ENCODE data around the gene VWA3A.
"Not testable (repeated sequence)": the region's sequence is repeated elsewhere in the genome, so short reads cannot be mapped to it uniquely, and the experiment has no call there.

VWA3A gene

DNA sequence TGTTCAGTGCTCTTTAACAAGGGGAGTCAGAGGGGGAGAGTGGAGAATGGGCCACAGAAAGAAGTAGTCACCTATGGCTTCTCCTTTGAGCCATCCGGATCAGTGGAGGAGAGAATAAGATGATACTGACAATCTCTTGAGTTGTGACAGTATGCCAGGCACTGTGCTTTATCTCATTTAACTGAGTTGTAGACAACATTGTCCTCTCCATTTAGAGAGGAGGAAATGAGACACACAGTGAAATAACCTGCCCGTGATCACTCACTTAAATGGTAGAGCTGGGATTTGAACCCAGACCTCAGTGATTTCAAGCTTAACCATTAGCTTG is 95.9 kb downstream of the VWA3A start:
- DNase-seq = no peak

DNA sequence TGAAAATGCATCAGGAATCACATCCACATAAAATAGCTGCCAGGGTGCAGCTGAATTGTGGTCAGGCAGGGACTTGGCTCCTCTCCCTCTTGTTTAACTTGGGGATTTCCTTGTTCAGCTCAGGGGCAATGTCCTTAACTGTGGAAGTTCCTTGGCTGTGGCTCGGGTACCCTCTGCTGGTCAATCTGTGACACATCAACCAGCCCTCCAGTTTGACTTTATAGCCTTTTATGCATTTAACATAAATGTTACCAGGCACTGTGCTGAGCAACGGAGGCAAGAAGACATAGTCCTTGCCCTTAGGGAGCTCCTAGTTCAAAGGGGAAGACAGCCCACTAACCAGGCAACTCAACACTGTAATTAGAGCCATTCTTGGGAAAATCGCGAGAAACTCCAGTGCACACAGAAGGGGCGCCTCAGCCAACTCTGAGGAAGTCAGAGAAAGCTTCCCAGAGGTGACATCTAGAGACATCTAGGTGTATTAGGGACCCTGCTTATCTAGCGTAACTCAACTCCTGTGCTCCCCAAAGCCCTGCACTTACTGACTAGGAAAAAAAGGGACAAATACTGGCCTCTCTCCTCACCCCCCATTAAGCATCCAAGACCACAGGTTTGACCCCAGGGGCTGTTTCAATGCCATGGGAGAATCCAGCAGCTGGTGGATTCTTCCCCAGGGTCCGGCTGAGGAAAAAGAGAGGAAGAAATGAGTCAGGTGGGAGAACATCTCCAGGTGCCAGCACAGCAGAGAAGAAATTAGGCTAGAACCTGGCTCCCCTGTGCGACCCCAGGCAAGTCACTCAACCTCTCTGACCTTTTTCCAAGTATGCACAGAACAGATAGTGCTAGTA is 96.5 kb downstream of the VWA3A start:
- DNase-seq = peak; percentile 63

DNA sequence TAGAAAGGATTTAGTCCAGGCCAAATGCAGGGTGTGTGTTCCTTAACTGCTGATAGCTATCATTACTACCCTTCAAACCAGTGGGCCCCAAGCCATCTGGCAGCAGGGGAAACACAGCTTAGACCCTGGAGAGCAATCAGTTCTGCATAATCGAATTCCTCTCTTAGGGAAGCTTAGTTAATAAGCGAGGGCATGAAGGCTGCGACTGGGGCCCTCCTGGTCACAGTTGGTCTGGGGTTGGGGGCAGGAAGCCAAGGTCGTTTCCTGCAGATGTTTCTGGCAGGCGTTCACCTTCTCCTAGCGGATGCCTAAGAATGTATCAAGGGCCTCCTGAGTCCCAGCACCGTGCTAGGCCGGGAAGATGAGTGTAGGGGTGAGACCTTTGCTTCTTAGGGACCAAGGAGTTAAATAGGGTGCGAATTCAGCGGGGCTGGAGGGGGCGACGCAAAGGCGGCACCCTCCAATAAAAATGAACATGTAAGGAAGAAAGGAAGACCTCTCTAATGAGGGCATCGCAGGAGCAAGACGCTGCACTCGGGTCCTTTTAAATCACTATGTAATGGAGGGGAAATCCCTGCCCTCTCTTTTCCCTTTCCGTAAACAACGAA is 97.2 kb downstream of the VWA3A start:
- no peak for DNase-seq

DNA sequence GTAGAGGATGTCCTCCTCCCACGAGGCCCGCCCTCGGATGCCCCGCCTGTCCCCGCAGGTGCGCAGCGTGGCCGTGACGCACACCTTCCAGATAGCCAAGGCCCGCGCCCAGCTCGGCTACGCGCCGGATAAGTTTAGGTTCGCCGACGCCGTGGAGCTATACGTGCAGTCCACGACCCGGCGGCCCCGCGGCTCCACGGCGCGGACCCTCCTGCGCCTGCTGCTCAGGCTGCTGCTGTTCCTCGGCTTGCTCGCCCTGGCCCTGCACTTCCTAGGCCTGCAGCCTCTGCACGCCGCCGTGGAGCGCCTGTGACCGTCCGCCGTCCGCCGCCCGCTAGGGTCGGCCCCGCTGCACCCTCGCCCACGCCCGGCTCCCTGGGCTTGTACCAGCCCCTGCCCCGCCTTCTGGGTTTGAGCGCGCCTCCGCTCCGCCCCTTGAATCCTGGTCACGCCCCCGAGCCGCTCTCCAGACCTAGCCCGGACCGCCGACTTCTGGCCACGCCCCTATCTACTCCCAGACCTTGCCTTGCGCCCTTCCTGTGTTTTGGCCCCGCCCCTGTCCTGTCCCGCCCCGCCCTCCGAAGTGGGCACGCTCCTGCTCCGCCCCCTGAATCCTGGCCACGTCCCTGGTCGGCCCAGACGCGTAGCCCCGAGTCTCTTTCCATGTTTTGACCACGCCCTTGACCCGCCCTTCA is 97.9 kb downstream of the VWA3A start:
- peak; percentile 92 for DNase-seq

DNA sequence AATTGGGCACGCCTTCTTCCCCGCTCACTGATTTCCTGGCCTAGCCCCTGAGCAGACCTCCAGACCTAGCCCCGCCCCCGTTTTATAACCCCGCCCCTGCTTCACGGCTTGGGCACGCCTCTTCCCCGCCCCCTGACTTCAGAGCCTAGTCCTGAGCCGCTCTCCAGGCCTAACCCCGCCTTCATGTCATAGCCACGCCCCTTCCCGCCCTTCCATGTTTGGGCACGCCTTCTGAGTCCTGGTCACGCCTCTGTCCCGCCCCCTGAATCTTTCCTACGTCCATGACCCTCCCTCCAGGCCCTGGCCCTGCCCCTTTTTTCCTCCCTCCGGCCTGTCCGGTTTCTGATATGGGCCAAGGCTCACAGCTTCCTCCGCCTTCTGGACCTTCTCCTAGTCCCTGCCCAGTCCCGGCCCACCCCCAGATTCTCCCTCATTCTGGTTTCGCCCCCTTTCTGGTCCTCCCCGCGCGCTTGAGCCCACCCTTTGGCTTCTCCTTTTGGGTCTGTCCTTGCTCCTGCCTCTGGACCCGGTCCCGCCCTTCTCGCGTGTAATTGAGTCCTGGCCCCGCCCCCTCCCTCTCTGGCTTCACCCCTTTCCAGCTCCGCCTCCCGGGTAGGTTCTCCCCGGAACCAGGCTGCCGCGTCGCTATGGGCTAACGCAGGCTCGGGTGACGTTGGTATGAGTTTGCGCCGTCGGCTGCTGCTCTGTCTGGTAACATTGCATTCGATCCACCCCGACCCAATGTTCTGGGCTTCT is 98.6 kb downstream of the VWA3A start:
- DNase-seq = peak; percentile 100

DNA sequence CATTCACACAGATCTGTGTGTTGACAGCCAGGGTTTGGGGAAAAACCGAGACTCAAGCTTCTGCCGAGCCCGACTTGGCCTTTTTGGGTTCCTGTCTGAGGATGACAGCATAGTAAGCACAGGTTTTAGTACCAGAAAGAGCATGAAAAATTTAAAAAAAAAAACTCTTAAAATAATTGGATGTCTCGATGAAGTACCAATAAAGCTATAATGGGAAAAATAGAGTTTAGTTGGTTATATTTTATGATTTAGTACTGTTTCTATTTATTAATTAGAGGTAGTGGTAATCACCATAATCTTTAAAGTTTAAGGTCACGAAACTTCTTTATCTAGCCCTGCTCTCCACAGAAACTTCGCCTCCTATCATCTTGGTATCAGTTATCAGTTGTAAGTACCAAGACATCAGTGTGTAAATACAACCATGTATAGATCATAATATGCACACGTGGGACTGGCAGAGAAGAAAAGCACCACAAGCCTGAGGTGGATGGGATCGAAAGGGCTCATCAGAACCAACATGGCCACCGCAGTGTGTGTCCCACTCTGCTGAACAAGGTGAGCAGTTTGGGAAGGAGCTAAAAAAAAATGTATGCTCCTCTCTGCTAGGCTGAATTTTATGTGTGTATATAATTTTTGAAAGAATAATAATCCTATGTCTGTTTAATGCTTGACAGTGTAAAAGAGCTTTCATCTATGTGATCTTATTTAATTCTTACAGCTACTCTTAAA is 99.4 kb downstream of the VWA3A start:
- peak; percentile 42 for DNase-seq

DNA sequence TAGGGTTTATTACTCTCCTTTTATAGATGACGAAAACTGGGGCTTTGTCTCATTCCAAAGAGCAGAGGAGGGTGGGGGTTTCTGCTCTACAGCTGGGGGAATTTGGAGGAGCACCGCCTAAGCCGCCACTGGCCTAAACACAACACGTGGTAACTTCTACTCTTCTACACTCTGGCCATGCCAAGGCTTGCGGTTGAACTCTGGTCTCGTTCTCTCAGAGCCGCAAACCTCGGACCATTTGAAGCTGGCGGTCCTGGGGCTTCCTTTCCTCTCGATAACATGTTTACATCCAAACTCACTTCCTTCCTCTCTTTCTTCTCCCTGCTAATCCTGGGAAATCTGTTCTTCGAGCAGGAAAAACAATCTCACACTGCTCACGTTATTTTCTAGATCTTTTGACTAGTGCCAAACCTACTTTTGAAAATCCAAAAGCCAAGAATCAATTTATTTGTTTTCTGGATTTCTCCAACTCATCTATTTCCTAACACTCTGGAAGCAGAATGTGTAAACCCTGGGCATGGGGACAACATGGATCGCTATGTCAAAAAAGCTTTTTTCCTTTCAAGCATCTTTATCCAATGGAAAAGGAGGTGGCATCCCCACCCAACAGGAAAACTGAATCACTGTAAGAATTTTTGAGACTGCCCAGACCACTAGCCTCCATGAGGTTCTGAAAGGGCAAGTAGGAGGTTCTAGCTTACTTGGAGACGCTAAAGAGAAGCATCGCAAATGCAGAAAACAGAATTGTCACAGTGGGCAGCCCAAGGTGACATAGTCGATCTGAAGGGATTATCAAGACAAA is 100.1 kb downstream of the VWA3A start:
- DNase-seq = peak; percentile 72

DNA sequence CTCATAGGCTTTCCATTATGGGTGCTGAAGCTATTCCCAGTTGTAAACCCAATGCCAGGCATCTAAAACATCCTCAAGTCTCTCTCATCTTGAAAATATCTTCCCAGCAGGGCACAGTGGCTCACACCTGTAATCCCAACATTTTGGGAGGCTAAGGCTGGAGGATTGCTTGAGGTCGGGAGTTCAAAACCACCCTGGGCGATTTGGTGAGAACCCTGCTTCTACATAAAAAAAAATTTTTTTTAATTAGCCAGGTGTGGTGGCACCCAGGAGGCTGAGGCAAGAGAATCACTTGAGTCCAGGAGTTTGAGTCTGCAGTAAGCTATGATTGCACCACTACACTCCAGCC is 100.7 kb downstream of the VWA3A start:
- no peak for DNase-seq

DNA sequence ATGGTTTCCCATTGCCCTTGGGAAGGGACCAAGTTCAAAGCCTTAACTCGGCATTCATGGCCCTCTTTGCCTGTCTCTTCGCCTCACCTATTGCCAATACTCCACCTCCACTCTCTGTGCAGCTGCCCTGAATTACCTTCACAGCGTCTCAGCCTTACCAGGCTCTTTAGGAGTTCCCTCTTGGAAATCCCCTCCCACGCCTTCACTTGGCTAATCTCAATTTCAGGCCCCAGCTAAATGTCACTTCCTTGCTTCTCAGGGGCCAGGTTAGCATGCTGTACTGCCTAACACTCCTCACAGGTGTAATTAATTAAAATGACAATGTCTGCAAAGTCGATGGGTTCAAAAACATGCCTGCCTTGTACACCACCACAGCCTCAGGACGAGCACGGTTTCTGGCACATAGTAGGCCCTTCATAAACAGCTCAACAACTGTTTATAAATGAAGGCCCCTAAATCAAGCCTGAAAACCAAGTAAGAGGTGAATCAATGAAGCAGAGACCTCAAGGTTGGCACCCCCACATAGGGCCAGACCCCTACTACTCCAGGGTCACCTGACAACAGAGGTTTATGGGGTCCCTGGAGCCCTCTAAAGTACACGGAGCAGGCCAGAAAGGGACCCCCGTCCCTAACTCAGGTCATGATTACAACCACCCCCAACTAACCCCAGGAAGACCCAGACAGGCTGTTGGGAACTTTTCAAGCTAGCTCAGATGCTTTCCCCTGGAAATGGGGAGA is 102.5 kb downstream of the VWA3A start:
- DNase-seq = no peak

DNA sequence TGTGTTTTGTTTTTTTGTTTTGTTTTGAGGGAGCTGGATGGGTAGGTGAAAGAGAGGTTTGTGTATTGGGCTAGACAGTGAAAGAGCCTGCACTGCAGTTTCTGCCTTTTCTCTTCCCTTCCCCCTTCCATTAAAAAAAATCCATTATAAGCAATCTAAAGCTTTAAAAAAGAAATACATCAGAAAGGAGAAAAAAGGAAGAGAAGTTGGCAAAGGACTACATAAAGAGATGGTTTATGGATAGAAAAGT is 103.0 kb downstream of the VWA3A start:
- DNase-seq = no peak

DNA sequence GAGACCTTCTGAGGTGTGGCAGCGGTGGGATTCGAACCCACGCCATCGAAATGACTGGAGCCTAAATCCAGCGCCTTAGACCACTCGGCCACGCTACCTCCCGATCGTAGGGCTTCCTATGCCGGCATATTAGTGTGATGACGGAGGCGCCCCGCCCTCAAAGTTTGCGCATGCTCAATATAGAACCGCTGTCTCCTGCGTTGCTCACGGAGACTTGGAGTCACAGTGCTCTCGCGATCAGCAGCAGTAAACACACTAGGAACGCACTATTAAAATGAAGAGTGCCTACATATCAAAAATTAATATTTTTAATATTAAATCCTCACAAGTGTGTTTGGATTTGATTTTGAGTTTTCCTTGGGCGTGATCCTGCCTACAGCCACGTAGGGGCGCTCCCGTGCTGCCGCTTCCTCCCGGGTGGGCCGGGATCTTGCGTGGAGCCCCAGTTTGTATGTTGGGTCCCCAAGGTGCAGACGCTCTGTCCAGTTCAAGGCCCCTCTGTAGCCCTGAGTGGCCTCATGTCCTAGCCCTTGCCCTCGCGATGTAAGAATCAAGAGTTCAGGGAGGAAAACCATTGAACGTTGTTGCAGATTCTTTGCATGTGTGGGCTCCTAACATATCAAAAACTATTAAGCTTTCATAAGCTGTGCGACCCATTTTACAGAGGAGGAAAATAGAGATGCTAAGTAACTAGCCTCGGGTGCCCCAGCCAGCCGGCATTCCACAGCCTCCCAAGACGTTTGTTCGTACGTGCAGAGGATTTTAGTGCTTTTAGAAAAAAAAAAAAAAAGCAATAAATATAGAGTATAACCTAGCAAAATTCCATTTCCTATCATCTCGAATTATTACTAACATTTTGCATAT is 103.6 kb downstream of the VWA3A start:
- peak; percentile 95 for DNase-seq

DNA sequence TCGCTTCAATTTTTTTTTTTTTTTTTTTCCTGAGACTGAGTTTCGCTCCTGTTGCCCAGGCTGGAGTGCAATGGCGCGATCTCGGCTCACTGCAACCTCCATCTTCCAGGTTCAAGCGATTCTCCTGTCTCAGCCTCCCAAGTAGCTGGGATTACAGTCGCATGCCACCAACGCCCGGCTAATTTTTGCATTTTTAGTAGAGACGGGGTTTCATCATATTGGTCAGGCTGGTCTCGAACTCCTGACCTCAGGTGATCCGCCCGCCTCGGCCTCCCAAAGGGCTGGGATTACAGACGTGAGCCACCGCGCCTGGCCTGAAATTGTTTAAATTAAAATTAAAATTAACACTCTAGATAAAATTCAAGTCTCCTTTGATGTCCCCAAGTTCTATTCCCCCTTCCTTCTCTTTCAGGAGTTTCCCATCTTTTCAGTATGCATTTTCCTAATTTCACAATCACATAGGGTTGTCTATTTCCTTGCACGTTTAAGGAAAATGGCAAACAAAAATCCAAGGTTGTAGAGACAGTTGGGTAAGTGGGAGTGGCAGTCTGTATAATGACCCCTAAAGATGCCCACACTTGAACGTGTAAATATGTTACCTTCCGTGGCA is 104.3 kb downstream of the VWA3A start:
- not testable (repeated sequence) for DNase-seq

DNA sequence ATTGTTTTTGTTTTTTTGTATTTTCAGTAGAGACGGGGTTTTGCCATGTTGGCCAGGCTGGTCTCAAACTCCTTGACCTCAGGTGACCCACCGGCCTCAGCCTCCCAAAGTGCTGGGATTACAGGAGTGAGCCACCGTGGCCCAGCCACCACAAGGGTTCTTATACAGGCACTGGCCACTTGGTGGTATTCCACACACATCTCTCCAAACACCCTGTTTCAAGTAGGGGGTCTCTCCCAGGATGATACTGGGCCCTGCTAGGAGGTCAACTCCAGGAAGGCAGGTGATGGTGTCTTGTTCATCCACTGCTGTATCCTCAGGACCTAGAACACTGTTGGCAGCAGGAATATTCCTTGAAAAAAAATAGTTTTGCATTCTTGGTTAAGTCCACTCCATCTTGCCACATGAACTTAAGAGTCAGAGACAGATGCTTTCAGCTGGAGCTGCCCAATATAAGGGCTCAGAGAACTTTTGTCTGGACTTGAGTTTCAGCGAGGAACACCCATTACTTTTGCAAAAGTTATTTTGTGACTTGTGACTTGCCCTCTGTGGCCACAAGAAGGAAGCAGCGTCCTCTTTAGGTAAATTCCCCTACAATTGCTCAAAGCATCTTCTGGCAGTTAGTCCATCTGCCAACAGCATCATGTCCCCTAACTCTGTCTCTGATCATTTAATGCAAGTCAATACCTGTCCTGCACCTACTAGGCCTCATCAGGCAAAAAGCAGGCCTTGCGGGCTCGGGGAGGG is 106.4 kb downstream of the VWA3A start:
- DNase-seq = no peak

DNA sequence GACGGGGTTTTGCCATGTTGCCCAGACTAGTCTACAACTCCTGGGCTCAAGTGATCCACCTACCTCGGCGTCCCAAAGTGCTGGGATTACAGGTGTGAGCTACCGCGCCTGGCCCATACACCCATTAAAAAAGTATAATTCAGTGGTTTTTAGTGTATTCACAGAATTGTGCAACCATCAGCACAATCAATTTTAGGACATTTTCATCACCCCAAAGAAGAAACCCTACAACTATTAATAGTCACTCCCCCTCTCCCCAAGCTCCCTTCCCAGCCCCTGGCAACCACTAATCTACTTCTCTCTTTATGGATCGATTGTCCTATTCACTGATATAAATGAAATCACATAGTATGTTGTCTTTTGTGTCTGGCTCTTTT is 109.9 kb downstream of the VWA3A start:
- DNase-seq = no peak

DNA sequence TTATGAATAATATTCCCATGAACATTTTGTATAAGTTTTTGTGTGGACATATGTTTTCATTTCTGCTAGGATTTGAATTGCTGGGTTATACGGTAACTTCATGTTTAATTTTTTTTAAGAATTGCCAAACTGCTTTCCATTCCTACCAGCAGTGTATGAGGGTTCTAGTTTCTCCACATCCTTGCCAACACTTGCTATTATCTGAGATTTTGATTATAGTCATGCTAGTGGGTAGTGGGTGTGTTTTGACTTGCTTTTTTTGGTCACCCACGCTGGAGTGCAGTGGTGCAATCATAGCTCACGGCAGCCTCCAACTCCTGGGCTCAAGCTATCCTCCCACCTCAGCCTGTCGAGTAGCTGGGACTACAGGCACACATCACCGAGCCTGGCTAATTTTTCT is 110.8 kb downstream of the VWA3A start:
- no peak for DNase-seq

DNA sequence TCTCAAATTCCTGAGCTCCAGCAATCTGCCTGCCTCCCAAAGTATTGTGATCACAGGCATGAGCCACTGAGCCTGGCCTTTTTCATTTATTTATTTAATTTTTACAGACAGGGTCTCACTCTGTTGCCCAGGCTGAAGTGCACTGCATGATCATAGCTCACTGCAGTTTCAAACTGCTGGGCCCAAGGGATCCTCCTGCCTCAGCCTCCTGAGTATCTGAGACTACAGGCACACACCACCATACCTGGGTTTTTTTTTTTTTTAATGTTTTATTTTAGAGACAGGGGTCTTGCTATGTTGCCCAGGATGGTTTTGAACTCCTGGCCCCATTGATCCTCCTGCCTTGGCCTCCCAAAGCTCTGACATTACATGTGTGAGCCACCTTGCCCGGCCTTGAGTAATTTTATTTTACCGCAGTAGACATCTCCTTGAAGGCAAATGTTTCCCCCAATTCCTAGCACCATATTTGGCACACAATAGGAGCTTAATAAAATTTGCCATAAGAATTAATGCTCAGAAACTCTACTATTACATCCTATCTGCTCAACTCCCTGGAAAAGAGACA is 111.8 kb downstream of the VWA3A start:
- no peak for DNase-seq

DNA sequence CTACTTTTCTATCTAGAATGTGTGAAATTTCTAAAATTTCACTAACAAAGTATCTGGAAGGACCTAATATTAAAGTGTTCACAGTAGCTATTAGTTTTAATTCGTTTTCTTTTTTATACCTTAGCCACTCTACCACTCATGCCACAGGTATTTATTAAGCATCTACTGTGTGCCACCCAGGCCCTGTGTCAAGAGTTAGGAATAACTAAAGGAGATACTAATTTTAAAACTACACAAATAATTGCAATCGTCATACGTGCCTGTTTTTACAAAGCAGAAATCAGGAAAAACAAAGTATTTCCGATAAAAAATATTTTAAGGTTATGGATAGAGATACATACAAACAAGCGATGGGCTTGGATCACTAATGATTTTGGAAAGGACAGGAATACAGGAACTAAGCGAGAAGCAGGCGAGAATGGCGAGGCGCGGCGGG is 113.3 kb downstream of the VWA3A start:
- no peak for DNase-seq

DNA sequence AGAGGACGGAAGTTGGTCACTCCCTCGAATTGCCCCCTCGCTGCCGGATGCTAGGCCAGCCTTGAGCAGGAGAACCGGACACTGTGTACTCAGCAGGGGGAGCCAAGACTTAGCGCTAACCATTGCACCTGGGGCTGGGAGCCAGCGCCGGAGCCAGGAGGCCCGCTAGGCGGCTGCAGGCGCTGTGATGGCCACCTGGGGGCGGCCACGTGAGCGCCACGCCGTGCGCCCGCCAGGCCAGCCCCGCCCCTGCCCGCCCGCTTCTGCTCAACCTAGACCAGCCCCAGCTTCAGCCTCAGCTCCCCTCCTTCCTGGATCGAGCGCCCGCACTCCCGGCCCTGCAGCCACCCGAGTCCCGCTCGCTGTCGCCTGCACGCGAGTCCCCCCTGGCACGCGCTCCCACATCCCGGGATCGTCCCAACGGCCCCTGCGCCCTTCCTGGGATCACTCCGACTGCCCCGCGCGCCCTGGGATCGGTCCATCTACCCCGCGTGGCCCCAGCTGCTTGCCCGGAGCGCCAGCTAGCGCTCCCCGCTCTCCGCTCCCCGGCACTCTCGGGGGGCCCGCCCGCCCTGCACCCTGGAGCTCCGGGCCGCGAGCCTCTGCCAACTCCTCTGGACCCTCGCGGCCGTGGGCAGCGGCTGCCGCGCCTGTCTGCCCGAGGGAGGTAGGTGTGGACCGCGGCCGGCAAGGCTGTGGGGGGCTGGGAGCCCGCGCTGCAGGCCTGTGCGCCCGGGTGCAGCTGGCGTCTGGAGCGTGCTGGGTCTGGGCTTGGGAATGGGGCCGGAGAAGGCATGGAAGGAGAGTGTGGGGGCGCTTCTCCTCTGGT is 113.9 kb downstream of the VWA3A start, which contains the start of gene EEF2K:
EEF2K (plus strand) TSS at position 266 of the 829 bp plus-strand sequence. CDS start 19,452 bp downstream, outside the sequence.
- DNase-seq = peak; percentile 84
